Testis (tissue), 2 donors: Measurements from ENCODE around the gene MBP.

Experiments used
- POLR2A ChIP-seq: fragments of 450-650 bp; IDR thresholded peaks from one replicate; pipeline ENCODE4 v1.6.1; 2017; ENCODE audit warnings: antibody characterized with exemption, mild to moderate bottlenecking, moderate library complexity
- TF ChIP-seq, protein P1 (sequence below), 3 experiments: fragments of 450-650 bp in 2 of 3; fragments of 200-600 bp in 1 of 3; sonication (generic) in 1 of 3; IDR thresholded peaks; one replicate each; pipeline ENCODE4 v1.5.1; 2016 to 2019; ENCODE audit warnings: antibody characterized with exemption in 3 of 3, mild to moderate bottlenecking in 2 of 3, moderate library complexity in 1 of 3

GRCh38 chr18:77115192-77115953 is 17.2 kb downstream of the MBP start:
- TF ChIP-seq, protein P1, sequence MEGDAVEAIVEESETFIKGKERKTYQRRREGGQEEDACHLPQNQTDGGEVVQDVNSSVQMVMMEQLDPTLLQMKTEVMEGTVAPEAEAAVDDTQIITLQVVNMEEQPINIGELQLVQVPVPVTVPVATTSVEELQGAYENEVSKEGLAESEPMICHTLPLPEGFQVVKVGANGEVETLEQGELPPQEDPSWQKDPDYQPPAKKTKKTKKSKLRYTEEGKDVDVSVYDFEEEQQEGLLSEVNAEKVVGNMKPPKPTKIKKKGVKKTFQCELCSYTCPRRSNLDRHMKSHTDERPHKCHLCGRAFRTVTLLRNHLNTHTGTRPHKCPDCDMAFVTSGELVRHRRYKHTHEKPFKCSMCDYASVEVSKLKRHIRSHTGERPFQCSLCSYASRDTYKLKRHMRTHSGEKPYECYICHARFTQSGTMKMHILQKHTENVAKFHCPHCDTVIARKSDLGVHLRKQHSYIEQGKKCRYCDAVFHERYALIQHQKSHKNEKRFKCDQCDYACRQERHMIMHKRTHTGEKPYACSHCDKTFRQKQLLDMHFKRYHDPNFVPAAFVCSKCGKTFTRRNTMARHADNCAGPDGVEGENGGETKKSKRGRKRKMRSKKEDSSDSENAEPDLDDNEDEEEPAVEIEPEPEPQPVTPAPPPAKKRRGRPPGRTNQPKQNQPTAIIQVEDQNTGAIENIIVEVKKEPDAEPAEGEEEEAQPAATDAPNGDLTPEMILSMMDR (IDR thresholded peaks at IDR 0.05): no peak
- no peak for TF ChIP-seq POLR2A
